WTC11 (cell line): ENCODE results near the gene REM1.

Experiments used
- CREM ChIP-seq: sonication (generic); formaldehyde crosslinking; IDR thresholded peaks from 2 replicates; pipeline ENCODE4 v1.8.1; 2022; ENCODE audit warnings: mild to moderate bottlenecking, missing genetic modification reagents, moderate library complexity
- FOXJ3 ChIP-seq: sonication (generic); formaldehyde crosslinking; IDR thresholded peaks from 2 replicates; pipeline ENCODE4 v1.9.0; 2021; ENCODE audit warnings: missing genetic modification reagents, mild to moderate bottlenecking, borderline replicate concordance
- GRHL2 ChIP-seq: fragments of 250-450 bp; sonication (Bioruptor Pico); IDR thresholded peaks from 2 replicates; pipeline ENCODE4 v1.8.0; 2022; ENCODE audit warnings: mild to moderate bottlenecking, moderate library complexity; ENCODE audit not compliant: insufficient replicate concordance, severe bottlenecking
- JAZF1 ChIP-seq: fragments of 250-450 bp; sonication (Bioruptor Pico); IDR thresholded peaks from 2 replicates; pipeline ENCODE4 v1.9.0; 2021; ENCODE audit warnings: moderate library complexity, mild to moderate bottlenecking, inconsistent platforms
- NR1H2 ChIP-seq: sonication (generic); formaldehyde crosslinking; IDR thresholded peaks from 2 replicates; pipeline ENCODE4 v1.9.0; 2021; ENCODE audit warnings: mild to moderate bottlenecking, moderate library complexity, missing genetic modification reagents
- PRDM15 ChIP-seq: sonication (generic); formaldehyde crosslinking; IDR thresholded peaks from 2 replicates; pipeline ENCODE4 v1.8.0; 2022; ENCODE audit warnings: missing genetic modification reagents
- ZBTB21 ChIP-seq: sonication (generic); formaldehyde crosslinking; IDR thresholded peaks from 2 replicates; pipeline ENCODE4 v1.8.1; 2023; ENCODE audit warnings: mild to moderate bottlenecking, missing genetic modification reagents, borderline replicate concordance
- ZNF317 ChIP-seq: sonication (generic); formaldehyde crosslinking; IDR thresholded peaks from 2 replicates; pipeline ENCODE4 v1.8.1; 2023; ENCODE audit warnings: low read depth, mild to moderate bottlenecking, moderate library complexity, missing genetic modification reagents, borderline replicate concordance
- TF ChIP-seq, protein P1 (sequence below): fragments of 200-600 bp; IDR thresholded peaks from 2 replicates; pipeline ENCODE4 v1.8.0; 2022; ENCODE audit warnings: antibody characterized with exemption
- TF ChIP-seq, protein P2 (sequence below): sonication (generic); formaldehyde crosslinking; IDR thresholded peaks from 2 replicates; pipeline ENCODE4 v1.8.0; 2023; ENCODE audit warnings: mild to moderate bottlenecking, missing genetic modification reagents
- TF ChIP-seq, protein P3 (sequence below): sonication (generic); formaldehyde crosslinking; IDR thresholded peaks from 2 replicates; pipeline ENCODE4 v1.8.0; 2022; ENCODE audit warnings: mild to moderate bottlenecking, missing genetic modification reagents
- TF ChIP-seq, protein P4 (sequence below): sonication (generic); formaldehyde crosslinking; IDR thresholded peaks from 2 replicates; pipeline ENCODE4 v1.8.1; 2022; ENCODE audit warnings: mild to moderate bottlenecking, missing genetic modification reagents, moderate library complexity, borderline replicate concordance
- TF ChIP-seq, protein P5 (sequence below): sonication (generic); formaldehyde crosslinking; IDR thresholded peaks from 2 replicates; pipeline ENCODE4 v1.8.1; 2022; ENCODE audit warnings: mild to moderate bottlenecking, moderate library complexity, missing genetic modification reagents

DNA sequence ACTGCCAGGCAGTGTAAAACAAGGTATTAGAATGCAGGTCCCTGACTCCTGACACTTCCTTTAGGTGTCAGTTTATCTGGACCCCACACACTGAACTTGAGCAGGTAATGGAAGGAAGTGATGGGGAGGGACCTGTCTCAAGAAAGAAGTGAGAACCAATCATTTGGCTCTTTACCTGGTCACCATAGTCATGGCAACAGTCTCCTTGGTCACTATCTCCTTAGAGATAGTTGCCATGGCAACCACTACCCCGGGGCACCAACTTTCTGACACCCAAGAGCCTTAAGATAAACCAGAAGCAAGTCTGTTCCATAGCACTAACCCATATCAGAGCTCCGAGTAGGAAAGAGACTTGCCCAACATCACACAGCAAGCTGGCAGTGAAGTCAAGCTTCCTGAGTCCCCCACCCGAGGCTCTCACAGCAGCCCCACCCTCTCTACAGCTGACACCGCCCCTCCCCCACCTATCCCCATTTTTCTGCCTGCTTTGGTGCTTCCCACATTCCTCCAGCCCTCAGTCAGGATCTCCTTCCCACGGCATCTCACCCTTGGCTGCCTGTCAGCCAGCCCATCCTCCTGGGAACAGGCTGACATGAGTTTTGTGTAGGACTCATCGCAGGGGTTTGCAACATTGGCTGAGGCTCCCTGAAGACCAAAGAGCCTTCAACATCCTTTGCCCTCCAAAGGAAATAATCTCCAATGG is 22.9 kb downstream of the REM1 start:
- TF ChIP-seq, protein P1, sequence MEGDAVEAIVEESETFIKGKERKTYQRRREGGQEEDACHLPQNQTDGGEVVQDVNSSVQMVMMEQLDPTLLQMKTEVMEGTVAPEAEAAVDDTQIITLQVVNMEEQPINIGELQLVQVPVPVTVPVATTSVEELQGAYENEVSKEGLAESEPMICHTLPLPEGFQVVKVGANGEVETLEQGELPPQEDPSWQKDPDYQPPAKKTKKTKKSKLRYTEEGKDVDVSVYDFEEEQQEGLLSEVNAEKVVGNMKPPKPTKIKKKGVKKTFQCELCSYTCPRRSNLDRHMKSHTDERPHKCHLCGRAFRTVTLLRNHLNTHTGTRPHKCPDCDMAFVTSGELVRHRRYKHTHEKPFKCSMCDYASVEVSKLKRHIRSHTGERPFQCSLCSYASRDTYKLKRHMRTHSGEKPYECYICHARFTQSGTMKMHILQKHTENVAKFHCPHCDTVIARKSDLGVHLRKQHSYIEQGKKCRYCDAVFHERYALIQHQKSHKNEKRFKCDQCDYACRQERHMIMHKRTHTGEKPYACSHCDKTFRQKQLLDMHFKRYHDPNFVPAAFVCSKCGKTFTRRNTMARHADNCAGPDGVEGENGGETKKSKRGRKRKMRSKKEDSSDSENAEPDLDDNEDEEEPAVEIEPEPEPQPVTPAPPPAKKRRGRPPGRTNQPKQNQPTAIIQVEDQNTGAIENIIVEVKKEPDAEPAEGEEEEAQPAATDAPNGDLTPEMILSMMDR: no peak
- TF ChIP-seq FOXJ3 (CRISPR knock-in tag): no peak
- TF ChIP-seq GRHL2 (CRISPR knock-in tag): no peak
- TF ChIP-seq PRDM15: no peak
- TF ChIP-seq, protein P2, sequence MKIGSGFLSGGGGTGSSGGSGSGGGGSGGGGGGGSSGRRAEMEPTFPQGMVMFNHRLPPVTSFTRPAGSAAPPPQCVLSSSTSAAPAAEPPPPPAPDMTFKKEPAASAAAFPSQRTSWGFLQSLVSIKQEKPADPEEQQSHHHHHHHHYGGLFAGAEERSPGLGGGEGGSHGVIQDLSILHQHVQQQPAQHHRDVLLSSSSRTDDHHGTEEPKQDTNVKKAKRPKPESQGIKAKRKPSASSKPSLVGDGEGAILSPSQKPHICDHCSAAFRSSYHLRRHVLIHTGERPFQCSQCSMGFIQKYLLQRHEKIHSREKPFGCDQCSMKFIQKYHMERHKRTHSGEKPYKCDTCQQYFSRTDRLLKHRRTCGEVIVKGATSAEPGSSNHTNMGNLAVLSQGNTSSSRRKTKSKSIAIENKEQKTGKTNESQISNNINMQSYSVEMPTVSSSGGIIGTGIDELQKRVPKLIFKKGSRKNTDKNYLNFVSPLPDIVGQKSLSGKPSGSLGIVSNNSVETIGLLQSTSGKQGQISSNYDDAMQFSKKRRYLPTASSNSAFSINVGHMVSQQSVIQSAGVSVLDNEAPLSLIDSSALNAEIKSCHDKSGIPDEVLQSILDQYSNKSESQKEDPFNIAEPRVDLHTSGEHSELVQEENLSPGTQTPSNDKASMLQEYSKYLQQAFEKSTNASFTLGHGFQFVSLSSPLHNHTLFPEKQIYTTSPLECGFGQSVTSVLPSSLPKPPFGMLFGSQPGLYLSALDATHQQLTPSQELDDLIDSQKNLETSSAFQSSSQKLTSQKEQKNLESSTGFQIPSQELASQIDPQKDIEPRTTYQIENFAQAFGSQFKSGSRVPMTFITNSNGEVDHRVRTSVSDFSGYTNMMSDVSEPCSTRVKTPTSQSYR (CRISPR knock-in tag): no peak
- TF ChIP-seq, protein P3, sequence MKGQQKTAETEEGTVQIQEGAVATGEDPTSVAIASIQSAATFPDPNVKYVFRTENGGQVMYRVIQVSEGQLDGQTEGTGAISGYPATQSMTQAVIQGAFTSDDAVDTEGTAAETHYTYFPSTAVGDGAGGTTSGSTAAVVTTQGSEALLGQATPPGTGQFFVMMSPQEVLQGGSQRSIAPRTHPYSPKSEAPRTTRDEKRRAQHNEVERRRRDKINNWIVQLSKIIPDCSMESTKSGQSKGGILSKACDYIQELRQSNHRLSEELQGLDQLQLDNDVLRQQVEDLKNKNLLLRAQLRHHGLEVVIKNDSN (CRISPR knock-in tag): no peak
- TF ChIP-seq ZBTB21: no peak
- no peak for TF ChIP-seq ZNF317 (CRISPR knock-in tag)
- TF ChIP-seq JAZF1 (CRISPR knock-in tag): no peak
- TF ChIP-seq, protein P4, sequence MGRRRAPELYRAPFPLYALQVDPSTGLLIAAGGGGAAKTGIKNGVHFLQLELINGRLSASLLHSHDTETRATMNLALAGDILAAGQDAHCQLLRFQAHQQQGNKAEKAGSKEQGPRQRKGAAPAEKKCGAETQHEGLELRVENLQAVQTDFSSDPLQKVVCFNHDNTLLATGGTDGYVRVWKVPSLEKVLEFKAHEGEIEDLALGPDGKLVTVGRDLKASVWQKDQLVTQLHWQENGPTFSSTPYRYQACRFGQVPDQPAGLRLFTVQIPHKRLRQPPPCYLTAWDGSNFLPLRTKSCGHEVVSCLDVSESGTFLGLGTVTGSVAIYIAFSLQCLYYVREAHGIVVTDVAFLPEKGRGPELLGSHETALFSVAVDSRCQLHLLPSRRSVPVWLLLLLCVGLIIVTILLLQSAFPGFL (CRISPR knock-in tag): no peak
- no peak for TF ChIP-seq NR1H2
- TF ChIP-seq, protein P5, sequence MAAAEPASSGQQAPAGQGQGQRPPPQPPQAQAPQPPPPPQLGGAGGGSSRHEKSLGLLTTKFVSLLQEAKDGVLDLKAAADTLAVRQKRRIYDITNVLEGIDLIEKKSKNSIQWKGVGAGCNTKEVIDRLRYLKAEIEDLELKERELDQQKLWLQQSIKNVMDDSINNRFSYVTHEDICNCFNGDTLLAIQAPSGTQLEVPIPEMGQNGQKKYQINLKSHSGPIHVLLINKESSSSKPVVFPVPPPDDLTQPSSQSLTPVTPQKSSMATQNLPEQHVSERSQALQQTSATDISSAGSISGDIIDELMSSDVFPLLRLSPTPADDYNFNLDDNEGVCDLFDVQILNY (CRISPR knock-in tag): no peak
- TF ChIP-seq CREM (CRISPR knock-in tag): no peak
